Stimulated activated CD4-positive, alpha-beta T cell treated with anti-CD3 and anti-CD28 coated beads, Interleukin-2, amount 100 ng/mL, for 48 hours (primary cell): ENCODE data around the gene XRCC2.

ENCODE experiments used
- DNase-seq, 2 donors: peaks; one replicate each; pipeline ENCODE4 v3.0.0-alpha.2; 2020

The XRCC2 gene

GRCh38 chr7:152608656-152609055 lies 67.3 kb downstream of the XRCC2 start:
- DNase-seq: no peak

GRCh38 chr7:152608208-152608607 lies 67.7 kb downstream of the XRCC2 start:
- no peak for DNase-seq

DNA sequence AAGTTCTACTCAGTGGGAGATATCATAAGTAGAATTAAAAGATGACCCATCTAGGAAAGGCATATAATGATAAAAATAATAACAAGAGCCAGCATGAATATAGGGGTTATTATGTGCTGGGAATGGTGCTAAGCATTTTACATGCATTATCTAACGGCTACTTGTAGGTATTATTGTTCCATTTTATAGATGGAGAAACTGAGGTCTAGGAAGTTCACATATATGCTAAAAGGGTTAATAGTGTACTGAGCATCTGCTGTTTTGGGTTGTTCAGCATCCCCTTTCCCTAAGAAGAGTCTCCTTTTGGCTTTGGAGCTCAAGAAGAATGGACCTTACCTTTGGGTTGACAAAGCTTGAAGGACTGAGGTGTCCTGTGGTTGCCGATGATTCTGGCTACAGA lies 68.9 kb downstream of the XRCC2 start:
- no peak for DNase-seq

GRCh38 chr7:152602962-152603361 lies 73.0 kb downstream of the XRCC2 start:
- DNase-seq: no peak

DNA sequence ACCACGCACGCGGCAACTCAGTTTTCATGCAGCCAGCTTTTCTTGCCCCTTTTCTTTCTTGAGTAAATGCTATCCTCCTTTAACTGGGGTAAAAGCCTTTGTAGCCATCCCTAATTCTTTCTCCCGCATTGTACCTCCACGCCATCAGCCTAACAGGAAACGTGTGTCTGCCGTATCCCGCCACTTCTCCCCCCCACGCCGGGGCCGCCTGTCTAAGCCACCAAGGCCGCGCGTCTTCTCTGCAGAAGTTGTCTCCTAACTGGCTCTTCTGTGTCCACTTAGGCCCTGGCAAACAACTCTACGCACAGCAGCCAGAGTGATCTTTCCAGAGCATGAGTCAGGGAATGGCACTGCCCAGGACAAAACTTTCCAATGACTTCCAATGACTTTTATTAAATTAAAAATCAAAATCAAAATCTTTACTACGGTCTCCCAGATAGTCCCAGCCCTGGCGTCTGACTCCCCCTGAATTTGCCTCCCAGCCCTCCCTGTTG lies 74.6 kb downstream of the XRCC2 start:
- DNase-seq: no peak

DNA sequence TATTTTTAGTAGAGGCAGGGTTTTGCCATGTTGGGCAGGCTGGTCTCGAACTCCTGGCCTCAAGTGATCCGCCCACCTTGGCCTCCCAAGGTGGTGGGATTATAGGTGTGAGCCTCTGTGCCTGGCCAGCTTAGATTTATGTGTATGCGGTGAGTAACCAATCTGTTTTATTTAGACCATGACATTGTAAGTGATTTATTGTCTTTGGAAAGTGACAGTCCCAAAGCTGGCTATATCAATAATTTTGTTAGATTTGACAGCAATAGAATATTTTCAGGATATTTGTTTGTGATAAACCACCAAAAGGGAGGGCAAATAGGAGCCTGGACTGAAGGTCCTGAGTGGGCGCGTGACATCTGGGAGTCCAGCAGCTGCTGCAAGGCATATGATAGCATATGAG lies 75.7 kb downstream of the XRCC2 start:
- no peak for DNase-seq

DNA sequence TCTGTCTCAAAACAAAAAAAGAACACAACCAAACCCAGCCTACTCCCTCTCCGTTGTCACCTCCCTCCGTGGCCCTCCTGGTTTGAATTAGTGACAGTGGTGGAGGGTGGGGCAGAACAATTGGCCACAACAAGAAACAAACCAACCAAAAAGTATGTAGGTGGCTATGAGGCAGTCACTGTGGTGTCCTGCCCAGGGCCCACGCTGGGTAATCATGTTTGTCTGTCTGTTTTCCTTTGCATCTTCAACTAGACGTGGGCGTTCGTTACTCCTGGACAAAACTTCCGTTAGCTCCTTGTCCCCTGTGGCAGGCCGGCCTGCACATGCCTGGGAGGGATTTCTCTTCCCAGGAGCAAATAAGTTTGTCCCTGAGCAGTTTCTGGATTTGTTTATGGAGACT lies 78.4 kb downstream of the XRCC2 start:
- DNase-seq: no peak

DNA sequence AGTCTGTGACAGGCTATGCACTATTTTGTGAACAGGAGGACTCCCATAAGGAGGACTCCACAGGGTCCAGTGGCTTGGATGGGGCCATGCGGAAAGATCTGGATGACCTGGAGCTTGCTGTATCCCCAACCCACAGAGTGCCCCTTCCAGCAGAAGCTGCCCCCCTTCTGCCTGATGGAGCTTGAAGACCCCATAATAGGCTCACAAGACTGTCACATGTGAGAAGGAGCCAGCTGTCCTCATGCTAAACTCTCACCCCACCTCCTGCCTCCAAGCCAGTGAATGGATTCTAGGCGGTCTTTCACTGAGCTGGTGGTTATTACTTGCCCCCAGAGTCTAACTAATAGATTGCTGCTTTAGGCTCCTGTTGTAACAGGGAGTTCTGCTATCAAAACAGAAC lies 79.1 kb downstream of the XRCC2 start:
- DNase-seq: no peak
